ENCODE data around the gene SLC51B. TPM values are rescaled to one million over a fixed set of nuclear protein-coding genes. Genes with fewer than 3 reads are reported as not detected.
A peak's percentile ranks its signal among the peaks of the same experiment; 100 is the strongest.
"Not testable (repeated sequence)": the region's sequence is repeated elsewhere in the genome, so short reads cannot be mapped to it uniquely, and the experiment has no call there.

SLC51B gene
- total RNA-seq, 2 donors from 2014 or later, result not detected

- Mint-ChIP-seq H3K27ac (no peak overlapping the region), H3K27me3 (peaks cover 0 to 11% of the 10 kb centered on the region in 2 donors), H3K36me3 (peaks cover 6% of the 10 kb centered on the region), H3K4me1 (ENCODE audit: low read depth in 2 of 2) (peaks cover 10 to 18% of the 10 kb centered on the region in 2 donors), H3K4me3 (peak overlapping the region; percentile 30), H3K9me3 (no peaks in the 10 kb centered on the region)
- no peak for ATAC-seq
- DNase-seq (ENCODE audit: low spot score), result no peak
These were observed 15.4 kb upstream of the SLC51B start for GRCh38 chr15:65029736-65030208.

GRCh38 chr15:65032801-65033537 is 12.2 kb upstream of the SLC51B start:
- Mint-ChIP-seq H3K27me3 (peaks cover 0 to 11% of the 10 kb centered on the region in 2 donors), H3K4me3 (no peak overlapping the region), H3K9me3 (no peaks in the 10 kb centered on the region), H3K4me1 (ENCODE audit: low read depth in 2 of 2) (peaks cover 10 to 14% of the 10 kb centered on the region in 2 donors), H3K36me3 (no peaks in the 10 kb centered on the region), H3K27ac (no peak overlapping the region)
- DNase-seq (ENCODE audit: low spot score), result no peak
- peak; percentile 39 to 46 for ATAC-seq

GRCh38 chr15:65033659-65034269 is 11.4 kb upstream of the SLC51B start:
- Mint-ChIP-seq H3K27me3 (peaks cover 0 to 11% of the 10 kb centered on the region in 2 donors), H3K4me3 (no peak overlapping the region), H3K27ac (no peak overlapping the region), H3K4me1 (ENCODE audit: low read depth in 2 of 2) (peaks cover 4 to 7% of the 10 kb centered on the region in 2 donors), H3K9me3 (no peaks in the 10 kb centered on the region), H3K36me3 (no peaks in the 10 kb centered on the region)
- ATAC-seq (no peak), DNase-seq (ENCODE audit: low spot score) (no peak)

- Mint-ChIP-seq H3K4me1 (ENCODE audit: low read depth in 2 of 2) (peaks cover 4 to 7% of the 10 kb centered on the region in 2 donors), H3K27me3 (peaks cover 0 to 11% of the 10 kb centered on the region in 2 donors), H3K36me3 (no peaks in the 10 kb centered on the region), H3K9me3 (no peaks in the 10 kb centered on the region), H3K27ac (no peak overlapping the region), H3K4me3 (no peak overlapping the region)
- ATAC-seq, result no peak
- no peak for DNase-seq (ENCODE audit: low spot score)
These were observed 10.5 kb upstream of the SLC51B start for GRCh38 chr15:65034719-65035118.

GRCh38 chr15:65037309-65037708 is 7.9 kb upstream of the SLC51B start:
- H3K27ac Mint-ChIP-seq, result no peak overlapping the region
- ATAC-seq (no peak), DNase-seq (ENCODE audit: low spot score) (no peak)
- H3K4me1 Mint-ChIP-seq (ENCODE audit: low read depth in 2 of 2), result peaks cover 4 to 7% of the 10 kb centered on the region in 2 donors
- H3K36me3 Mint-ChIP-seq, result no peaks in the 10 kb centered on the region
- H3K4me3 Mint-ChIP-seq, result no peak overlapping the region
- peaks cover 0 to 3% of the 10 kb centered on the region in 2 donors for H3K27me3 Mint-ChIP-seq
- no peaks in the 10 kb centered on the region for H3K9me3 Mint-ChIP-seq

- H3K4me3 Mint-ChIP-seq, result no peak overlapping the region
- H3K27ac Mint-ChIP-seq, result no peak overlapping the region
- no peak for ATAC-seq
- peaks cover 0 to 3% of the 10 kb centered on the region in 2 donors for H3K4me1 Mint-ChIP-seq (ENCODE audit: low read depth in 2 of 2)
- no peaks in the 10 kb centered on the region for H3K36me3 Mint-ChIP-seq
- no peak for DNase-seq (ENCODE audit: low spot score)
- no peaks in the 10 kb centered on the region for H3K9me3 Mint-ChIP-seq
- H3K27me3 Mint-ChIP-seq, result no peaks in the 10 kb centered on the region
These were observed 6.8 kb upstream of the SLC51B start for GRCh38 chr15:65038428-65038827.

- Mint-ChIP-seq H3K27me3 (no peaks in the 10 kb centered on the region), H3K9me3 (no peaks in the 10 kb centered on the region), H3K36me3 (no peaks in the 10 kb centered on the region), H3K4me1 (ENCODE audit: low read depth in 2 of 2) (no peaks in the 10 kb centered on the region), H3K4me3 (no peak overlapping the region), H3K27ac (no peak overlapping the region)
- no peak for DNase-seq (ENCODE audit: low spot score)
- ATAC-seq, result no peak
These were observed 6.4 kb upstream of the SLC51B start for GRCh38 chr15:65038836-65039235.

- no peak overlapping the region for H3K27ac Mint-ChIP-seq
- H3K9me3 Mint-ChIP-seq, result no peaks in the 10 kb centered on the region
- ATAC-seq, result no peak
- H3K4me3 Mint-ChIP-seq, result no peak overlapping the region
- no peaks in the 10 kb centered on the region for H3K4me1 Mint-ChIP-seq (ENCODE audit: low read depth in 2 of 2)
- no peaks in the 10 kb centered on the region for H3K27me3 Mint-ChIP-seq
- H3K36me3 Mint-ChIP-seq, result no peaks in the 10 kb centered on the region
- DNase-seq (ENCODE audit: low spot score), result no peak
These were observed 4.7 kb upstream of the SLC51B start for GRCh38 chr15:65040461-65040860.

GRCh38 chr15:65041787-65042186 is 3.4 kb upstream of the SLC51B start:
- DNase-seq (ENCODE audit: low spot score) (no peak), ATAC-seq (no peak)
- Mint-ChIP-seq H3K27ac (no peak overlapping the region), H3K27me3 (no peaks in the 10 kb centered on the region), H3K4me3 (no peak overlapping the region), H3K4me1 (ENCODE audit: low read depth in 2 of 2) (no peaks in the 10 kb centered on the region), H3K9me3 (no peaks in the 10 kb centered on the region), H3K36me3 (no peaks in the 10 kb centered on the region)

- no peak overlapping the region for H3K4me3 Mint-ChIP-seq
- peaks cover 0 to 2% of the 10 kb centered on the region in 2 donors for H3K27me3 Mint-ChIP-seq
- H3K4me1 Mint-ChIP-seq (ENCODE audit: low read depth in 2 of 2), result no peaks in the 10 kb centered on the region
- no peak overlapping the region for H3K27ac Mint-ChIP-seq
- no peaks in the 10 kb centered on the region for H3K9me3 Mint-ChIP-seq
- ATAC-seq, result peak in 1 of 2 donors; percentile 52
- DNase-seq (ENCODE audit: low spot score), result no peak
- no peaks in the 10 kb centered on the region for H3K36me3 Mint-ChIP-seq
These were observed 2.3 kb upstream of the SLC51B start for GRCh38 chr15:65042776-65043327.

GRCh38 chr15:65044218-65044617 is 969 bp upstream of the SLC51B start:
- H3K27ac Mint-ChIP-seq; H3K27me3 Mint-ChIP-seq; H3K4me3 Mint-ChIP-seq; H3K9me3 Mint-ChIP-seq; DNase-seq (ENCODE audit: low spot score); H3K36me3 Mint-ChIP-seq; H3K4me1 Mint-ChIP-seq (ENCODE audit: low read depth in 2 of 2); ATAC-seq: not testable (repeated sequence)

GRCh38 chr15:65048241-65048640 is 3.1 kb downstream of the SLC51B start:
- H3K4me1 Mint-ChIP-seq (ENCODE audit: low read depth in 2 of 2), result peaks cover 12 to 16% of the 10 kb centered on the region in 2 donors
- no peak overlapping the region for H3K27ac Mint-ChIP-seq
- H3K4me3 Mint-ChIP-seq, result no peak overlapping the region
- ATAC-seq (no peak), DNase-seq (ENCODE audit: low spot score) (no peak)
- H3K27me3 Mint-ChIP-seq, result peaks cover 0 to 2% of the 10 kb centered on the region in 2 donors
- H3K9me3 Mint-ChIP-seq, result no peaks in the 10 kb centered on the region
- H3K36me3 Mint-ChIP-seq, result no peaks in the 10 kb centered on the region

- Mint-ChIP-seq H3K27ac (peak overlapping the region in 1 of 2 donors; percentile 45), H3K27me3 (peaks cover 0 to 2% of the 10 kb centered on the region in 2 donors), H3K4me3 (peak overlapping the region; percentile 62), H3K9me3 (no peaks in the 10 kb centered on the region), H3K36me3 (no peaks in the 10 kb centered on the region), H3K4me1 (ENCODE audit: low read depth in 2 of 2) (peaks cover 12 to 16% of the 10 kb centered on the region in 2 donors)
- peak; percentile 97 to 98 for ATAC-seq
- peak; percentile 92 for DNase-seq (ENCODE audit: low spot score)
These were observed 4.2 kb downstream of the SLC51B start for GRCh38 chr15:65049418-65049840.

- ATAC-seq (no peak), DNase-seq (ENCODE audit: low spot score) (no peak)
- no peaks in the 10 kb centered on the region for H3K36me3 Mint-ChIP-seq
- H3K27ac Mint-ChIP-seq, result no peak overlapping the region
- H3K4me3 Mint-ChIP-seq, result peak overlapping the region; percentile 44
- H3K9me3 Mint-ChIP-seq, result no peaks in the 10 kb centered on the region
- H3K4me1 Mint-ChIP-seq (ENCODE audit: low read depth in 2 of 2), result peaks cover 12 to 16% of the 10 kb centered on the region in 2 donors
- H3K27me3 Mint-ChIP-seq, result peaks cover 0 to 2% of the 10 kb centered on the region in 2 donors
These were observed 5.1 kb downstream of the SLC51B start for GRCh38 chr15:65050270-65050669.
